Hepatocyte (in vitro differentiated cells): ENCODE results near the gene KLHL18. TPM values are rescaled to one million over a fixed set of nuclear protein-coding genes. Genes with fewer than 3 reads are reported as not detected.

Source experiments
- DNase-seq: peaks from one replicate; pipeline ENCODE4 v3.0.0-alpha.2; 2016; ENCODE audit warnings: low spot score
- H2AFZ ChIP-seq: fragments of 200-600 bp; sonication (generic); 2 replicates; pipeline ENCODE4 v1.6.0; 2016; ENCODE audit warnings: antibody characterized with exemption, mild to moderate bottlenecking
- H3K27ac ChIP-seq: fragments of 200-600 bp; sonication (generic); 2 replicates; pipeline ENCODE4 v1.5.1; 2016; ENCODE audit warnings: mild to moderate bottlenecking
- H3K27me3 ChIP-seq: fragments of 200-600 bp; sonication (generic); 2 replicates; pipeline ENCODE4 v1.6.1; 2016
- H3K36me3 ChIP-seq: fragments of 200-600 bp; sonication (generic); replicated peaks from 2 replicates; pipeline ENCODE4 v1.5.1; 2016; ENCODE audit warnings: low read depth; ENCODE audit not compliant: insufficient read depth
- H3K4me1 ChIP-seq: fragments of 200-600 bp; sonication (generic); 2 replicates; pipeline ENCODE4 v1.5.1; 2016; ENCODE audit warnings: mild to moderate bottlenecking, moderate library complexity; ENCODE audit not compliant: insufficient read depth
- H3K4me2 ChIP-seq: fragments of 200-600 bp; sonication (generic); 2 replicates; pipeline ENCODE4 v1.6.0; 2016
- H3K4me3 ChIP-seq: fragments of 200-600 bp; sonication (generic); 2 replicates; pipeline ENCODE4 v1.5.1; 2016; ENCODE audit warnings: mild to moderate bottlenecking
- H3K79me2 ChIP-seq: fragments of 200-600 bp; sonication (generic); 2 replicates; pipeline ENCODE4 v1.6.0; 2017; ENCODE audit warnings: mild to moderate bottlenecking
- H3K9me2 ChIP-seq: fragments of 200-600 bp; sonication (generic); replicated peaks from 2 replicates; pipeline ENCODE4 v1.6.0; 2017; ENCODE audit warnings: mild to moderate bottlenecking; ENCODE audit not compliant: insufficient read depth
- H3K9me3 ChIP-seq: fragments of 200-600 bp; sonication (generic); 2 replicates; pipeline ENCODE4 v1.5.1; 2016; ENCODE audit warnings: low read depth, mild to moderate bottlenecking
- H4K20me1 ChIP-seq: fragments of 200-600 bp; sonication (generic); 2 replicates; pipeline ENCODE4 v1.6.0; 2016; ENCODE audit warnings: mild to moderate bottlenecking; ENCODE audit not compliant: insufficient read depth, poor library complexity, severe bottlenecking
- EZH2 ChIP-seq: fragments of 200-600 bp; sonication (generic); IDR thresholded peaks from 2 replicates; pipeline ENCODE4 v1.6.1; 2016; ENCODE audit warnings: antibody characterized with exemption, mild to moderate bottlenecking, borderline replicate concordance
- EZH2phosphoT487 ChIP-seq: fragments of 200-600 bp; sonication (generic); IDR thresholded peaks from one replicate; pipeline ENCODE4 v1.6.1; 2018; ENCODE audit warnings: antibody characterized with exemption, mild to moderate bottlenecking, low read depth, moderate library complexity; ENCODE audit not compliant: unreplicated experiment, severe bottlenecking
- WGBS: methylation state at CpG from one replicate; pipeline ENCODE4 v1.1.6; 2016; ENCODE audit warnings: low lambda C conversion rate; ENCODE audit errors: missing lambda C conversion rate; 5-methylcytosine and 5-hydroxymethylcytosine counted together
- polyA plus RNA-seq: library from polyadenylated mRNA; unstranded; fragments of >200 nt; fragmentation: Nextera tagmentation; extraction: Ambion mirVana; gene quantifications from 2 replicates; pipeline ENCODE4 v1.2.1, GENCODE V29; 2016
- total RNA-seq: library from RNA; depleted of rRNA; stranded (reverse); fragments of >200 nt; gene quantifications from 2 replicates; pipeline ENCODE4 v1.2.3, GENCODE V29; 2014
- TF ChIP-seq, protein P1 (sequence below): fragments of 200-600 bp; sonication (generic); IDR thresholded peaks from 2 replicates; pipeline ENCODE4 v1.5.1; 2016; ENCODE audit warnings: antibody characterized with exemption, mild to moderate bottlenecking; ENCODE audit not compliant: poor library complexity

KLHL18 gene
- total and polyA plus RNA-seq, 2 experiments from 2014 or later = 11.6 to 13.6 TPM

DNA sequence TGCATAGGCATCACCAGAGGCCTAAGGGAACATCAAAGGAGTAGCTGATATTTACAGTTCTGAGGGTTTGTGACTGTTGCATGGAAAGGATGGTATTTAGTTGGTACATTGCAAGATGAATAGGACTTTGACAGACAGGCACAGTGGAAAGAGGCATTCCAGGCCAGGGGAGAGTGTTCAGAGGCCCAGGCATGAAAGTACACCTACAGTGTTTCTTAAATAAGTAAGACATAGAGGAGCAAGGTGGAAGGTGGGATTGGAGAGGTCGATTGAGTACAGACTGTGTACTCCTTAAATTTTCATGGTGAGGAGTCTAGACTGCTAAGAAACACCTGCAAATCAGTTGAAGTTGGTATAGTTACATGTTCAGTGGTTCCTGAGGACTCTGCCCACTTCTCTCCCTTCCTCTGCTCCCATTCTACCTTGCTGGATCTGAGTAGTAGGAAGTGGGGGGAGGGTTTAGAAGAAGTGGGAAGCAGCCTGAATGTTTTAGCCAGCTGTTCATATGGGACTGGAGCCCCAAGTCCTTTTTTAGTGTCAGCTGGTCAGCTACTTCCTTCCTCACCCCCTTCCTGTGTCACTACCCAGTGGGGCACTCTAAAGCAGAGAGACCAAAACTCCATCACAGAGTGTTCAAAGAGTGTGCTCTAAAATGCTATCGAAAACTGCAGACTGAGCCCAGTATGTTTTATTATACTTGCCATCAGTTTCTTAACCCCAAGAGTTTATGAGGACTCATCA lies 14.0 kb downstream of the KLHL18 start:
- Histone ChIP-seq H3K27ac (no peak overlapping the region), H2AFZ (no peak overlapping the region), H3K9me2 (no peaks in the 10 kb centered on the region), H3K4me2 (no peak overlapping the region), H3K27me3 (no peaks in the 10 kb centered on the region), H3K4me3 (no peak overlapping the region), H3K36me3 (no peaks in the 10 kb centered on the region), H3K9me3 (no peaks in the 10 kb centered on the region), H3K4me1 (no peaks in the 10 kb centered on the region), H3K79me2 (peaks cover 71% of the 10 kb centered on the region), H4K20me1 (no peaks in the 10 kb centered on the region)
- DNase-seq = no peak
- 96% methylated on average over 2 of the region's 2 CpGs for WGBS
- TF ChIP-seq EZH2phosphoT487 (no peak), EZH2 (no peak)
- TF ChIP-seq, protein P1, sequence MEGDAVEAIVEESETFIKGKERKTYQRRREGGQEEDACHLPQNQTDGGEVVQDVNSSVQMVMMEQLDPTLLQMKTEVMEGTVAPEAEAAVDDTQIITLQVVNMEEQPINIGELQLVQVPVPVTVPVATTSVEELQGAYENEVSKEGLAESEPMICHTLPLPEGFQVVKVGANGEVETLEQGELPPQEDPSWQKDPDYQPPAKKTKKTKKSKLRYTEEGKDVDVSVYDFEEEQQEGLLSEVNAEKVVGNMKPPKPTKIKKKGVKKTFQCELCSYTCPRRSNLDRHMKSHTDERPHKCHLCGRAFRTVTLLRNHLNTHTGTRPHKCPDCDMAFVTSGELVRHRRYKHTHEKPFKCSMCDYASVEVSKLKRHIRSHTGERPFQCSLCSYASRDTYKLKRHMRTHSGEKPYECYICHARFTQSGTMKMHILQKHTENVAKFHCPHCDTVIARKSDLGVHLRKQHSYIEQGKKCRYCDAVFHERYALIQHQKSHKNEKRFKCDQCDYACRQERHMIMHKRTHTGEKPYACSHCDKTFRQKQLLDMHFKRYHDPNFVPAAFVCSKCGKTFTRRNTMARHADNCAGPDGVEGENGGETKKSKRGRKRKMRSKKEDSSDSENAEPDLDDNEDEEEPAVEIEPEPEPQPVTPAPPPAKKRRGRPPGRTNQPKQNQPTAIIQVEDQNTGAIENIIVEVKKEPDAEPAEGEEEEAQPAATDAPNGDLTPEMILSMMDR = no peak

DNA sequence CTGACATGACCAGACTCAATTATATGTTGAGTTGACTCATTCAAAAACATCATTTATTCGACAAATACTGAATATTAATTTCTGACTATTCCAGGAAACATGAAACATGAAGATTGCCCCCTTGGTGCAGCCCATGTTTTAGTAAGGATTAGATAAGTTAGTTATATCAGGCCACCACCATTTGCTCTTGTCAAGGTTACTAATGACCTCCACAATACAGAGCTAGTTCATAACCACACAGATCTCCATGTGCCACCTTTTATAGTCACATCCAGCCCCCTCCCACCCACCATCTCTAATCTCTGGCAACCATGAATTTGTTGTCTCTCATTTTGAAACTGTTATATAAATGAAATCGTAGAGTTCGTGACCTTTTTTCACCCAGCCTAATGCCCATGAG lies 15.7 kb downstream of the KLHL18 start:
- H4K20me1 ChIP-seq = no peaks in the 10 kb centered on the region

DNA sequence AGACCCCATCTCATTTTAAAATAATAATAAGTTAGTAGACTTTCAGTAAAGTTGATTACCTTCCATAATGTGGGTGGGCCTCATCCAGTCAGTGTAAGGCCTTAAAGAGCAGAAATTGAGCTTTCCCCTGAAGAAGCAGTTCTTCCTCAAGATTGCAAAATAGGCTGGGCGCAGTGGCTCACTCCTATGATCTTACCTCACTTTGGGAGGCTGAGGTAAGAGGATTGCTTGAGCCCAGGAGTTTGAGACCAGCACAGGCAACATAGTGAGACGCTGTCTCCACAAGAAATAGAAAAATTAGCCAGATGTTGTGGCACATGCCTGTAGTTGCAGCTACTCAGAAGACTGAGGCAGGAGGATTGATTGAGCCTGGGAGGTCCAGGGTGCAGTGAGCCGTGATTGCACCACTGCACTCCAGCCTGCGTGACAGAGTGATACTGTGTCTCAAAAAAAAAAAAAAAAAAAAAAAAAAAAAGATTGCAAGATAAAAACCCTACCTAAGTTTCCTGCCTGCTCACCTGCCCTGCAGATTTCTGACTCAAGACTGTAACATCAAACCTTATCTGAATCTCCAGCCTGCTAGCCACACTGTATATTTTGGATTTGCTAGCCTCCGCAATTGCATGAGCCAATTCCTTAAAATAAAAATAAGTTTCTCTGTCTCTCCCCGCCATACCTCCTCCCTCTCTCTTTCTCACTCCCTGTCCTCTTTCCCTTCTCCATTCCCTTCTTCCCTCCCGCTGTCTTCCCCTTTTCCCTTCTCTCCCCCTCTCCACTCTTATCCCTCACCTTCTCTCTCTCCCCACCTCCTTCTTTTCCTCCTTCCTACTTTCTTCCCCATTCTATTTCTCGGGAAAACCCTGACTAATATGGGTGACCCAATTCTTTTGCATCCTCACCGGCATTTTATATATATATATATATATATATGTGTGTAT lies 16.9 kb downstream of the KLHL18 start:
- H3K36me3 ChIP-seq = no peaks in the 10 kb centered on the region
- H3K4me3 ChIP-seq = no peak overlapping the region
- no peak overlapping the region for H3K27ac ChIP-seq
- WGBS = 90% methylated on average over 9 of the region's 9 CpGs
- no peaks in the 10 kb centered on the region for H3K9me2 ChIP-seq
- H3K79me2 ChIP-seq = peaks cover 63% of the 10 kb centered on the region
- no peak overlapping the region for H2AFZ ChIP-seq
- peak; percentile 26 for DNase-seq
- no peaks in the 10 kb centered on the region for H3K27me3 ChIP-seq
- no peaks in the 10 kb centered on the region for H4K20me1 ChIP-seq
- H3K9me3 ChIP-seq = no peaks in the 10 kb centered on the region
- no peaks in the 10 kb centered on the region for H3K4me1 ChIP-seq
- TF ChIP-seq, protein P1 = no peak
- no peak for TF ChIP-seq EZH2phosphoT487
- TF ChIP-seq EZH2 = no peak
- H3K4me2 ChIP-seq = no peak overlapping the region

More for the DNA sequence above, 15.7 kb downstream of the KLHL18 start:
- Histone ChIP-seq H3K9me3 (no peaks in the 10 kb centered on the region), H3K27me3 (no peaks in the 10 kb centered on the region), H3K4me1 (no peaks in the 10 kb centered on the region), H2AFZ (no peak overlapping the region), H3K9me2 (no peaks in the 10 kb centered on the region), H3K4me2 (no peak overlapping the region), H3K79me2 (peaks cover 63% of the 10 kb centered on the region), H3K4me3 (no peak overlapping the region), H3K27ac (no peak overlapping the region), H3K36me3 (no peaks in the 10 kb centered on the region)
- 97% methylated on average over 3 of the region's 3 CpGs for WGBS
- no peak for DNase-seq
- TF ChIP-seq EZH2phosphoT487 (no peak), EZH2 (no peak)
- TF ChIP-seq, protein P1 = no peak
